ENCODE results near the gene NTRK3.
A peak's percentile ranks its signal among the peaks of the same experiment; 100 is the strongest.

The NTRK3 gene

DNA sequence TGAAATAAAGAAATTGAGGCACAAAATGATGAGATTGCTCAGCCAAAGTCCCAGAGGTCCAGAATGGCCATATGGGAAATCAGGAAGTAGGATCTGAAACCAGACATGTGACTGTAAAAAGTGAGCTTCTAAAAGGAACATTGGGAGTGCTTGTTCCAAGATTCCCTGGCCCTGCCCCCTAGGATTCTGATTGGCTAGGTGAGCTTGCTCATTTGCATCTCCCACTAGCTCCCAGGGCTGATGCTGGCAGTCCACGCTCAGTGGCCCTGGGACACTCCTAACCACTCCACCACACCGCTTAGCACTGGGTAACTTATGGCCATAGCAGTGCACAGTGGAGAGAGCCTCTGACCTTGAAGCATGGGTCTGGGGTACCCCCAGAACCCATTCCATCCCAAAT, 326.7 kb downstream of the NTRK3 start:
- no peak for DNase-seq

DNA sequence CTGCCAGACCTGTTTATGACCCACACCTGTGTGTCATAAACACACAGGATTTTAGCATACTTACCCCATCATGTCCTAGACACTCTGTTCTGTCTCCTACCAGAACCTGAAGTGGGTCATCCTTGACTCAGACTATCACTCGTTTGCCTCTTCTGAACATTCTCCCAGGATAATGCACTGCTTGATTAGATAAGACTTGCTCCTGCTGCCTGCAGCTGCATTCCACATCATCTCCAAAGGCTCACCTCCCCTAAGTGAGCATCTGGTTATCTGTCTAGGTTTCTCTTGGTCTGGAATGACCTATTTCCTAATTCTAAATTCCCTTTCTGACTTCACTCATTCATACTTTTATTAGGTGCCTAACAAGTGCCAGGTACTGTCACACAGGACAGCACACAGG, 332.1 kb downstream of the NTRK3 start:
- no peak for DNase-seq

DNA sequence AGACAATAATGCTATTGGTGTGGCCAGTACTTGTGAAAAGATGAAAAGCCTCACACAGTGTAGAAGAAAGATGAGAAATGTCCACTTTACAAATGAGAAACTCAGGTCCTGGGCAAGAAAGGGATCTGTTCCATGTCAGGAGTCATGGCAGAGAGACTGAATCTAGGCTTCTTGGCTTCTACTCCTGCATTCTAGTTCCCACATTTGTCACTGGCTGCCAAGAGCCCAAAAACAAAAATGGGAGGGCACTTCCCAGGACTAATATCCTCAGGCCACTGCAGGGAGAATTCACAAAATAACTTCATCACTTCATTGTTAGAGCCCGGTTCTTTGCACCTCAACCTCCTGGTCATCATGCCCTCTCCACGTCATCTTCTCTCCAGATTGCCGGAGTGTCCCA, 337.5 kb downstream of the NTRK3 start:
- no peak for DNase-seq

DNA sequence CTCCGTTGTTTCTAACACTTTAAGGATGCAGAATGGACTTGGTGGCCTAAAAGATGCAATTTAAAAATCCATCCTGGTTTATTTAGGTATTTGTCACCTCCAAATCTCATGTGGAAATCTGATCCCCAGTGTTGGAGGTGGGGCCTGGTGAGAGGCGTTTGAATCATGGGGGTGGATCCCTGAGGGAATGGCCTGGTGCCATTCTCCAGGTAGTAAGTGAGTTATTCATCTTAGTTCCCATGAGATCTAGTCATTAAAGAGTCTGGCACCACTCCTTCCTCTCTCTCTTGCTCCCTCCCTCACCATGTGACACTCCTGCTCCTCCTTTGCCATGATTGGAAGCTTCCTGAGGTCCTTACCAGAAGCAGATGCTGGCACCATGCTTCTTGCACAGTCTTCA, 339.1 kb downstream of the NTRK3 start:
- no peak for DNase-seq

DNA sequence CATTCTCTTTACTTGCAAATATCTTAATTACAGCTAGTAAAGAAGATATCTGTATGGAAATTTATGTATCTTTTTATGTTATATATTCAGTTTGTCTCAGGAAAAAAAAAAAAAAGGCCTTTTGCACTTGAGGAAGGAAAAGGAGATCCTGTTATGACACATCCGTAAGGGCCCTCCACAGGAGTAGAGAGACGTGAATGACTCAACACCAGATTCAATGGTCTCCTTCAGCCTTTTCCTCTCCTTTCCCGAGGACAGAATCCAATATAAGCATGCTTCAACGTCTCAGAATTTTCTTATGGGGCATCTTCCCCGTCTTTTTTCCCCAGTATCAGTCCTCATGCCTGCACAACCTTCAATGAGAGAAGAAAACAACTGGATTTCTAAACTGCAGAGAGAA, 340.3 kb downstream of the NTRK3 start:
- DNase-seq = no peak

DNA sequence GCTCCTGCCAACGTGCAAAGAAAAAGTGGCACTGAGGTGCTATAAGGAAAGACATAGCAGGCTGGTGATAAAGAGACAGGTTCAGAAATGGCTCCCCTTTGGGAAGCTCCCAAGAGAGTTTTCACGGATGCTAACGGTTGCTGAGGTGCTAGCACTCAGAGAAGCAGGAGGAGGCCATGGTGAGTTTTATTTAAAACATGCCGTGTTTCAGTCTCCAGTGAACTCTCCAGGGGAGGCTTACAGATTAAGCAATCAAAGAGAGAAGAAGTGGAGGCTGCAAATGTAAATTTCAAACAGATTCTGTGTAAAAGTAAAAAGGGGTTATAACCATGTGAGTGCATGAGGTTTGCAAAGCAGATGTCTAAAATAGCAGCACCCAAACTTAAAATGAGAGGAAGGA, 346.2 kb downstream of the NTRK3 start:
- no peak for DNase-seq

DNA sequence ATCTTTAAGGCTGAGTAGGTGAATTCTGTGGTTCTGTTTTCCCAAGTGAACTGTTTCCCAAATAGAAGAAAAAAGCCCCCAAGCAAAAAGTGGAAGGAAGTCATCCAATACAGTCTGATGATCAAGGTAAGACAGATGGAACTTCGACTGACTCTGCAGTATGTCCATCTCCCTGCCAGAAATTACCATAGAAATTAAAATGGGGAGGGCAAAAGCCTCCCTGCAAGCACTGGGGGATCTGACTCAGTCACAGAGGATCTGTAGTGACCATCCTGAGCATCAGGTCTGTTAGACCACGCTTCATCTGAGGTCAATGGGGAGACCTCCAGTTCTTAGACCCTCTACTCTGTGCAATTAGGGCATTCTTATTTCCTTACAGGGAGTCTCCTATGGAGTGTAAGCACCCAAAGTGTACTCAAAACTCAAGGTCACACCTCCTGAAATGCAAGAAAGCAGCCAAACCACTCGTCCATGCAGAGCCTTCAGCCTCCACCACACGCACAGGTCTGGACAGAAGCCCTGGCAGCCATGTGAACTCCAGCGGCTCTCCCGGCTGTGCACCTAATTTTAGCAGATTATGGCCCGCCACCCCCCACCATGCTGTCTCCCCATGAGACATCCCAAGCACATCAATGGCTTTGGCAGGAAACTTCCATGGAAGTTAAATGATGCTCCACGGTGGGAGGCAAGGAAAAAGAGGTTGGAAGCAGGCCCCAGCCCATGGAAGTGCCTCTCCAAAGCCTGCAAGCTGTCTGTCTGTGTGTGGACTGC, 348.7 kb downstream of the NTRK3 start:
- no peak for DNase-seq

DNA sequence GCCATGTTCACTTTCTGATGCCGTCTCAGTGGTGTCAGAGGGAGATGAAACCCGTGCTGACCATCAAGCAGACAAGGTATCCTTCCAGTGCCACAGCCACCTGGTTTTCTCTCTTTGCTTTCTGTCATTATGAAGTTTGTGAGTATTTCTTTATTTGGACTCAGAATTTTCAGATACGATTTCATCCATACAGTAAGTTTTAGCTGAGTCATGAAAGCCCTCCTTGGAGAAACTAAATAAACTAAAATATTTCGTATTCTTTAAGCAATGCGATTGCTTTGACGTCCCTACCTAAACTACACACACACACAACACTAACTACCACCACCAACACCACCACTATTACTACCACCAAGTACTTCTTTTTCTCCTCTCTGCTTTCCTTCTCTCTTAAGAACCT, 350.1 kb downstream of the NTRK3 start:
- no peak for DNase-seq

DNA sequence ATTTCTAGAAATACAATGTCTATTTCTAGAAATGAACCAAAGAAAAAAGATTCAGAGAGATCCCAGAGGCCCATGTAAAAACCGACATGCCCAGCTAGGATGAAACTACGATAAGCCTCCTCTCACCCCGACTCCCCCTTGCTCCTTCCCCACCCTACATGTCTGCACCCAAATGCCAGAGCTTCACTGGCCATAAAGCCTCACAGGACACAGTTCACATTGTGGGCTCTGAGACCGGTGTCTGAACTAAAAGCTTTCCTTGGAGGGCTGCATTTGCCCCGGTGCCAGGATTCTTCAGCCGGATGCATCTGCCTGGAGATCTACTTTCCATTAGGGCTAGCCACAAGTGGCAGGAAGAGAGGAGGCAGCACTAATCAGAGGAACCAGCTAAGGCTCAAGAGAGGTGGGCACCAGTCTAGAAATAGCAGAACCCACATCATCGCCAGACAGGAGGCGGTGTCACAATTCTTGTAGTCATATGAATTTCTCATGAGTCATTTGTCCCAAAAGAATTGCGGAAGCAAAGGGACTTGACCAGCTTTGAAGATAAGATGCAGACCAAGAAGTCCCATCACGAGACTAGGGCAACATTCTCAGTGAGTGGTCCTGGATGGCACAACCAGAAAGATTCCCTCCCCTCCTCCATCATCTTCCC, 353.6 kb downstream of the NTRK3 start:
- peak; percentile 90 for DNase-seq

DNA sequence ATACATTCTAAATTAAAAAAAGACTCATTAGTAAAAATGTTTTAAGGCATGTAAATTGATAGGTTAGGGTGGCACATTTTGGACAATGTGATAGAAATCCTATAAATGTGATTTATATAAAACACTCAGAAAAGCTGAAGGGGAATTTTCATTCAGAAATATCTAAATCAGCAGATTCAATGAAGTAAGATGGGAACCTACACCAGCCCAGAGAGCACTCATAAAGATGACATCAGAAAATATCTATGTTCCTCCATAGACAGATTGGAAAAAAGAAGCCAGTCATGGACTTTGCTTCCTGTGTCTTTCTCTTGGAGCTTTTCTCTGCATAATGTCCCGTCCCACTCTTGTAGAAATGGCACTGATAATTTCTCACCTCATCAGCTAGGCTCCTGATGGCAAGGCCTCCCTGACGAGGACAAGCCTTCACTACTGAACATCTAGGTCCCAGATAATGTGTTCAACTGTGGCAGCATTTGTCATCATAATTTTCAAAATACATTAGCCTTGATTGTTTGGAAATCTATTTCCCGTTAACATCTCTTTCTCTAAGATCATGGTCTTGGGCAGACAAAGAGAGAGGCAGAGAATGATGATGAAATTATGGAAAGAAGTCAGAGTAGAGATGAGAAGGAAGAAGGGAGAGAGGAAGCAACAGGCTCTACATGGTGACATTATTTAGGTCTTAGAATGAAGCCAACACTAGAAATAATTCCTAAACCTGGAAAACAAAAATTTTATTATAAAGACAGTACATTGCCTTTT, 354.4 kb downstream of the NTRK3 start:
- no peak for DNase-seq

DNA sequence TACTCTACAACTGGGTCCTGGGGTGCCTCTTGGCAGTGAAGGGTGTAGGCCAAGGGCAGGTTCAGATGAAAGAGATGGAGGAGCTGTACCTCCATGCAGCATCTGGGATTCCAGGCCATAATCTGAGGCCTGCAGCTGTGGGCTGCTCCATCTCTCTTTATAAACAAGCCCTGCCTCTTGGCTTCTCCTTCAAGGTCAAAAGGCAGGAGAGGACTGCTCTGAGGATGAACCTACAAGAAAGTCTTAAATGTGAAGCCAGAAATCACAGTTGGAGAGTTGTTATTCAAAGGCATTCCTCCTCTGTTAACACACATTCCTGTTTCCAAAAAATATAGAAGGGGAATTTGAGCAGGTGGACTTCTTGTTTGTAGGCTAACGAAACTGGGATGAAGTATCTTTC, 355.5 kb downstream of the NTRK3 start:
- DNase-seq = no peak

DNA sequence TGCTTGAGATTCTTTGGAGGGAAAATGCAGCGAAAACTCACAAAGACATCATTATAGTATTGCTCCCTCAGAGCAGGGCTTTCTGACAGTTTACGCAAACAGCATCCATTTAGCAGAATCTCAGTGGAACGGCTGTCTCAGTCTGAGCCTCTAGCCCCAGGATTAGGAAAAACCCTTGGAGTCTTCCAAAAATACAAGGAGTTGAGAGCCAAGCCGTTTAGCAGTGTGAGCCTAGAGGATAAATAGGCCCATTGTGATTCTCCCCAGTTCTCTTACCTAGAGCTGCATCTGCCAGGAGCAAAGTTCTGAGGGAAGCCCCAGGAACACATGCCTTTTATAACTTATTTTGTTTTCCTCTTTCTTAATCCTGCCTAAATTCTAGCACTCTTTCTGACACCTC, 359.6 kb downstream of the NTRK3 start:
- DNase-seq = no peak

DNA sequence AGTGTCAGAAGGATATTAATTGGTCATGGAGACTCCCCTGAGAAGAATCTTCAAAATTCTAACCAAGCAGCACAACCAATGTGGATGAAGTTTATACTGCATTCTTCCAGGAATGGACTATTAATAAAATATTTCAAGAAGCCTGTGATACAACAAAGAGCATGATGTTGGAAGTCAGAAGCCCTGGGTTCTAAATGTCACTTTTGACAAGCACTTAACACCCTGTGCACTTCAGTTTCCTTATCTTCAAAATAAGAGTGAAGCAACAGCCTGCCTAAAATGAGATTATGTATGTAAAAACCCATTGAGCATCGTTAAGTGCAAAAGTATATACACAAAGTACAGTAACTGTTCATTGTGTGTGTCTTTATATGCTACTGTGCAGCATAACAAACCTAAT, 369.4 kb downstream of the NTRK3 start:
- DNase-seq = no peak

DNA sequence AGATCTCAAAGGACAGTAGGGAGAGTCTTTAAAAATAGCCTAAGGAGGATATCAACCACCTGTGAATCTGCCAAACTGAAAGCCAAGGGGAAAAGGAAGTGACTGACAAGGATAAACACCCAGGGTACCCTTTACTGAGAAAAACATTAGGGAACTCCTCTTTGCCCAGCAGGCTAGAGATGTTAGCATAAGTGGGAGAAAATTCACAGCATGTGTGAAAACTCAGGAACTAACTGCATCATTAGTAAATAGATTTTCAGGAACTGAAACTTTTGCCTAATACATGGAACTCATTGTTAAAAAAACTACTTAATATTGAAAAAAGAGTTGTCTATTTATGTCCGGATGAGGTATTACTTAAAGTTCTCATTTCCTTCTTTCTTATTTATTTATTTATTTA, 375.5 kb downstream of the NTRK3 start:
- DNase-seq = no peak

DNA sequence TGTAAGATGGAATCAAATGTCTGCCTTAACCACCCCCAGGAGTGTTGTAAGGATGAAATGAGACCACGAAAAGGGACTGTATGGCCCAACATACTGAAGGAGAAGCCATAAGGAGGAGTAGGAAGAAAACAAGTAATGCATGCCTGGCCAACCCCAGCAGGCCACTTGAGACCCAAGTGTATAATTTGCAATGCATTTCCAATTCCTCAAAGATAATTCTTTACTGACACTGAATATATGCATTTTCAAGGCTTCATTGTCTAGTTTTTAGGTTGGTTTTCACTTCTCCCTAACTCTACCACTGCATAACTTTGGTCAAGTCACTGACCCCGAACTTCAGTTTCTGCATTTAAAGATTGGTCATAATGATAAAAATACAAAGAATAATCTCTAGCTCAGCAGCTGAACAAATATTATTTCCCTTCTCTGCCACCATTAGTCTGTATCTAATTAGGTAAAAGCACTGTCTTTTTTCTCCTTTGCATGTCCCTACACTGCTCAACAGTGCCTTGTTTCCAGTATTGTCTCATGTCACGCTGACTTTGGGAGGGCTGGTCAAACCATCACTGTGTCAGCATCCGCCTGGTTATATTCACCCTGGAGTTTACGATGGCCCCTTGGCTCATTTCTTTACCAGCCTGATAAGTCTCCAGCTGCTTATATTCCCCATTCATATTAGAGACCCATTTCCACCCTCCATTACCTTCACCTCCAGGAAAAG, 378.6 kb downstream of the NTRK3 start:
- no peak for DNase-seq

DNA sequence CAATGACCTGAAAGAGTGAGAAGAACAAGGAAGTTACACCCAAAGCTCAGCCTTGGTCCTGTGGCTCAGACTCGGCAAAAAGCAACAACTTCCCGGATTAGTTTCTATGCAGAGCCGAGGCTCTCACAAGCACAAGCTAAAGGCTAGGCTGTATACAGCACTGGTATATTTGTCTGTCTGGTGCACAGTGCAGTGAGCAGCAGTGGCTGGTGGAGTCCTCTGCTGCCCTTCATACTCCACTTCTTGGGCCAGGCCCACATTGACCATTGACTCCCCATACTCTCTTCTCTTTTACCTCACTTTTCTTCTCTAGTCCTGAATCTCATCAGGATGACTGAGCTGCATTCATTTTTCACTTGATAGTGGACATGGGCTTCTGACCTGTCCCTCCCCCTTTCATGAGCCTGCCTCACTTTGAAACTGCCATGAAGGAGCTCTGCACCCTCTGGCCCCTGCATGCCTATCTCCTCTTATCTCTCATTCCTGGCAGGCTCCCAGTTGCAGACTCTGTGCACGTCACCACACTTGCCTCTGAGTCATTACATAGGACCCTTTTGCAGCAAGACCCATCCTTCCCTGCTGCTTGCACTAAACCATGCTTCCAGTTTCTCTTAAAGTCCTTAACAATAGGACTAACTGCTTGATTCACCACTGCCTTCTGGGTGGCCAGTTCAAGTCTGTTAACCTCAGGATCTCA, 379.3 kb downstream of the NTRK3 start:
- no peak for DNase-seq

DNA sequence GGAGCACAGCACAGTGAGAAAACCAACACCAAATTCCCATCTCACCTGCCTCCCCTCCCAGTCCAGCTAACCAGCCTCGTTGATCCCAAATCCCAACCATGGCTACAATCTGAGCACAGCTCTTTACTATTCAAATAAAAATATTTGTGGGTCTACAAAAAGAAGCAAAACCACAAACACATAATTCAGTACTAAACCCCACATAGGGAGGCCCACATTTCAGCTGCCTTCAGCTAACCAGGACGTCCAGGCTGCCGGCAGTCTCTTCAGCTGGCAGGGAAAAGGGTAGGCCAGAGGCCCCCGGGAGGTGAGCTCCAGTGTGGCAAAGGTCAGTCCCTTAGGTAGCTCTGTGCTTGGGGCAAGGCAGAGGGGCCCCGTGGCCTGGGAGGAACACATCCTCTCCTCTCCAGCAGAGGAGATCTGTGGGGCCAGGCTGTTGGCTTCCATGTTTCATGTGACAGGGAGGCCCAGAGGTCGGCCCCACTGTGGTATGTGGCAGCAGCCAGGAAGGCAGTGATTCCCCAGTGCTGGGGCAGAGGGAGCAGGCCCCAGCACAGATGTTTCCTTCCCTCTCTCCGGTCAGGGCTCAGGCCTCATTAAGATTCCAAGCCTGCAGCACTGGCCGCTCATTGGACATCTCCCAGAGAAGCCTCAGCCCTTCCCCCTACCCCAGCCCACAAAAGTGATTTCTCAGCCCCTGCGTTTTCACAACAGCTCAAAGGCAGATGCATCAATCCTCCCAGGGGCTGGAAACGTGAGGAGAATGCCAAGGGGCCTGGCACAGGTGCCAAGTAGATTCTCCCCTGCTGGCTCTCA, 381.4 kb downstream of the NTRK3 start:
- DNase-seq = no peak

DNA sequence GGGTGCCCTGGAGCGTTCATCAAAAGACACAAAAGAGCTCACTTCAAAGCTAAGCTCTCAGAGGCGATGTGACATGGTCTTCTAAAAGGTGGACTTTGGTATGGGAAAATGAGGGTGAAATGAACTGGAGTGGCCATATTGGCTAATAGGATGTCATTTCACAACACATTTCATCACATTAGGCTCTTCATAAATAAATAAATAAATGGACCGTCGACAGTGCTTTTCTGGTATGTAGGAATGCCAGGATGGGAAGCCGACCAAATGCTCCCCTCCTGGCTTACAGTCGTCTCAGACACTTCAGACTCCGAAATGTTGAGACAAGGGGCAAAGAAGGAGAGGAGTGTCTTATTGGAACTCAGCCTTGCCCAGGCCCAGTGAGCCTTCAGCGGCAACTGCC, 383.0 kb downstream of the NTRK3 start:
- DNase-seq = no peak

DNA sequence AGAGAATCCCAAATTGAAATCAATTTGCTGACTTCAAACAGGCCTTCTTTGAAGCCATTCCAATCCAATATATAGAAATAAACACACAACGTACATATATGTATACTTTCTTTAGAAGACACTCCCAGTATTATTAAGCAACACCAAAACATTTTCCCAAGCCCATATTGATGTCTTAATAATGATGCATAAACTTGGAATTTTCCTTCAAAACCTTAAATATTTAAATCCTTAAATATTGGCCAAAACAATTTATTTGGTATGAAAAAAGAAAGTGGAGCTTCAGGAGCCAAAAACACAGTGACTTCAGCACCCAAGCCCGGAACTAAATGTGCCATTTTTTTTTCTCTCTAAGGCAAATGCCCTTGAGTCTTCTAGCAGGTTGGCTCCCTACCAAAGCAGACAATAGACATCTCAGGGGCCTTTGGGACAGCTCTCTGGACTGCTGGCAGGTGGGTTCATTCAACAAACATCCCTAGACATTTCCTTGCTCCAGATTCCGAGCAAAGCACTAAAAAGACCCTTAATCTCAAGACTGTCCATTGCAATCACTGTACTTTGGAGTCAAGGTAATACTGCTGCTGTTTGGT, 384.7 kb downstream of the NTRK3 start:
- no peak for DNase-seq

DNA sequence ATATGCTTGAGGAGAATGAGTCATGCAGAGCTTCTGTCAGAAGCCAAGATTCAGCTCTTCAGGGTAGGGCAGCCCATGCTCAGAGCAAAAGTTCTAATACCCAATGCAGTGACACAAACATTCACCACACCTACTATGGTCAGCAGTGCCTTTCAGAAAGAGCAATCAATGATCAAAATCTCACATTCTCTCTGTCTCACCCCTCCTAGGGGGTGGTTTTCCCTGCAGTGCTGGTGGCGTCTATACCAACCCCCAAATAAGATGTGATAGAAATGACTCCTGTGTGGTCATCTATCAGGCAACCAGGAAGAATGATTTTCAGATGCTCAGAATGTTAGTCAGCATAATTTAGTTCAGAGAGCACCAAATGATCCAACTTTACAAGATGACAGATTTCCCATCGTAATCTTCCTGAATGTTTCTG, 385.3 kb downstream of the NTRK3 start:
- no peak for DNase-seq

DNA sequence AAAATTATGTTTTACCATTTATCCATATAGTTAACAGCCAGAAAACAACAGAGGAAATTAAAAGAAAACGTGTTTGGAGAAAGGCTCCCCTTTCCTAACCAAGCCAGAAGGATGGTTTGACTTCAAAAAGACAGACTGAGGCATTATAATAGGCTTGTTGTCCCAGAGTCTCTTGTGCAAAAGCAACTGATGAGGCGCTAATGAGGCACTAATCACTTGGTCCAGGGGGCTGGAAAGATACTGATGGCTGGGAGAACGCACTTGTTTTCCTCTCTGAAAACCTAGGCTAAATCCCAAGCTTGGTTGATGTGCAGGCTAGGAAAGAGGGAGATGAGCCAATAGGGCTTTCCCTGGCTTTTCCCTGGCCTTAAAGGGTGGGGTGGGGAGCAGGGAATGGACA, 389.6 kb downstream of the NTRK3 start:
- DNase-seq = no peak

DNA sequence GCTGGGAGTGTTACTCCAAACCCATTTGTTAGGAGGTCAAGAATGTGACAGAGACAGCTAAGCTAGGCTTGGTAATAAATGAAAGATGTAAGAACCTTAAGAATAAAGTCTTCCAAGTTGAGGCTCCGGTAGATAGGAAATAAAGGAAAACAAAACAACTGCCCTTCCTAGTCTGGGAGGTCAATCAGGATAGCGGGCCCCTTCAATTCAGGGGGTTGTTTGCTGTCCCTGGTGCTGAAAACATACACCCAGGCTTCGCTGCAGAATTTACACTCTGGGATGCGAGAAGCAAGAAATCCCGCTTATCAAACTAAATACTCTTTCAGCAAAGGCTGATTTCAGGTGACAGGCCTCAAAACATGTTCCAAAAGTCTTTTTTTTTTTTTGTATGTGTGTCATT, 393.4 kb downstream of the NTRK3 start:
- no peak for DNase-seq

Measured in GDM1 (cell line).